ENCODE results near the gene RBM12.
A peak's percentile ranks its signal among the peaks of the same experiment; 100 is the strongest.

Gene RBM12

GRCh38 chr20:35619196-35620095, 45.3 kb downstream of the RBM12 start (continued):
- no peak; the same call in 1 of the 2 replicates for TF ChIP-seq ZNF596 (tag by site-specific recombination; IDR thresholded peaks at IDR 0.05)
- no peak for TF ChIP-seq ZSCAN4 (tag by site-specific recombination; IDR thresholded peaks at IDR 0.05)
- no peak for TF ChIP-seq ZNF157 (tag by site-specific recombination; IDR thresholded peaks at IDR 0.05)
- TF ChIP-seq ZNF221 (tag by site-specific recombination; IDR thresholded peaks at IDR 0.05; ENCODE audit: borderline replicate concordance): no peak
- no peak for TF ChIP-seq ZNF112 (tag by site-specific recombination; IDR thresholded peaks at IDR 0.05)
- 0 out of 2 replicates have a peak, but pooled peaks have one; percentile 48 for TF ChIP-seq PRDM4 (tag by site-specific recombination; IDR thresholded peaks at IDR 0.05)
- TF ChIP-seq MEIS1 (CRISPR knock-in tag; IDR thresholded peaks at IDR 0.05; ENCODE audit: borderline replicate concordance): no peak
- TF ChIP-seq ZNF398 (tag by site-specific recombination; IDR thresholded peaks at IDR 0.05): peak; percentile 44; the same call in 1 of the 2 replicates
- no peak for TF ChIP-seq ZNF114 (tag by site-specific recombination; IDR thresholded peaks at IDR 0.05)

GRCh38 chr20:35618263-35619131, 46.2 kb downstream of the RBM12 start:
- no peak overlapping the region for H3K27ac ChIP-seq (ENCODE audit: extremely low read depth, low read depth, low read length)
- H3K4me1 ChIP-seq (ENCODE audit: control insufficient read depth, insufficient read depth, low read length): no peaks in the 10 kb centered on the region
- no peaks in the 10 kb centered on the region for H3K9me3 ChIP-seq (ENCODE audit: control insufficient read depth, insufficient read depth, low read depth, low read length)
- ChIA-PET CTCF (interaction anchor here (0.5 to 1.9 kb wide), 11 partner anchors 7 to 124 kb away, joined by 3 to 16 read pairs (median 4); partner anchors contain the start of gene RBM39), POLR2A (interaction anchor here (0.6 to 1.7 kb wide), 8 partner anchors 13 to 163 kb away, joined by 3 to 13 read pairs (median 4); partner anchors contain the start of genes CEP250, CPNE1, ERGIC3 and RBM12)
- peaks cover 0 to 12% of the 10 kb centered on the region in 2 experiments; a peak in 1 of 3 replicates for H3K36me3 ChIP-seq (ENCODE audit: control insufficient read depth in 2 of 2, insufficient read depth in 1 of 2, low read length in 2 of 2)
- peak overlapping the region; percentile 51 for H3K4me3 ChIP-seq (ENCODE audit: low read depth, low read length)
- TF ChIP-seq IKZF3 (tag by site-specific recombination; IDR thresholded peaks at IDR 0.05): peak; percentile 34
- TF ChIP-seq KLF17 (tag by site-specific recombination; IDR thresholded peaks at IDR 0.05): no peak
- TF ChIP-seq SP2 (tag by site-specific recombination; IDR thresholded peaks at IDR 0.05): peak; percentile 3; the same call in 1 of the 2 replicates

Measured in HEK293 (cell line).